Activated T-helper 1 cell treated with Interleukin-2 at 50 U/mL for 16 hours (primary cell): Measurements from ENCODE around the gene SIM2.
"Not testable (repeated sequence)": the region's sequence is repeated elsewhere in the genome, so short reads cannot be mapped to it uniquely, and the experiment has no call there.

ENCODE experiments used
- DNase-seq: peaks from one replicate; pipeline ENCODE4 v3.0.0-alpha.2; 2020; ENCODE audit warnings: low read depth

The SIM2 gene

GRCh38 chr21:36698981-36699545 lies at the start of gene SIM2:
TSS of gene SIM2 (plus strand) at chr21:36699115. CDS start at chr21:36699747, 632 bp downstream.
- DNase-seq = no peak

- DNase-seq = no peak
These were observed 44.6 kb upstream of the SIM2 start for GRCh38 chr21:36654324-36654723.

GRCh38 chr21:36654796-36655325 lies 44.1 kb upstream of the SIM2 start:
- no peak for DNase-seq

- DNase-seq = no peak
These were observed 42.8 kb upstream of the SIM2 start for GRCh38 chr21:36656138-36656537.

GRCh38 chr21:36657290-36657689 lies 41.6 kb upstream of the SIM2 start:
- not testable (repeated sequence) for DNase-seq

GRCh38 chr21:36657999-36658398 lies 40.9 kb upstream of the SIM2 start:
- no peak for DNase-seq

GRCh38 chr21:36658926-36659325 lies 40.0 kb upstream of the SIM2 start:
- DNase-seq = no peak

GRCh38 chr21:36661511-36662309 lies 37.2 kb upstream of the SIM2 start:
- no peak for DNase-seq

- no peak for DNase-seq
These were observed 35.7 kb upstream of the SIM2 start for GRCh38 chr21:36663033-36663855.

- no peak for DNase-seq
These were observed 34.3 kb upstream of the SIM2 start for GRCh38 chr21:36664662-36664990.

- DNase-seq = no peak
These were observed 33.1 kb upstream of the SIM2 start for GRCh38 chr21:36665806-36666205.

- DNase-seq = no peak
These were observed 30.2 kb upstream of the SIM2 start for GRCh38 chr21:36668713-36669112.

- DNase-seq = no peak
These were observed 27.1 kb upstream of the SIM2 start for GRCh38 chr21:36671836-36672235.

- DNase-seq = not testable (repeated sequence)
These were observed 26.6 kb upstream of the SIM2 start for GRCh38 chr21:36672296-36672695.

GRCh38 chr21:36672737-36673136 lies 26.2 kb upstream of the SIM2 start:
- DNase-seq = no peak

GRCh38 chr21:36676039-36676950 lies 22.6 kb upstream of the SIM2 start:
- DNase-seq = no peak

- DNase-seq = no peak
These were observed 21.5 kb upstream of the SIM2 start for GRCh38 chr21:36677443-36677842.

GRCh38 chr21:36678538-36678937 lies 20.4 kb upstream of the SIM2 start:
- no peak for DNase-seq

- no peak for DNase-seq
These were observed 17.7 kb upstream of the SIM2 start for GRCh38 chr21:36681117-36681631.

- no peak for DNase-seq
These were observed 13.8 kb upstream of the SIM2 start for GRCh38 chr21:36684957-36685714.

- DNase-seq = no peak
These were observed 12.0 kb upstream of the SIM2 start for GRCh38 chr21:36686955-36687354.
